SK-N-SH treated with all-trans-retinoic acid at 6 μM for 48 hours (cell line): ENCODE measurements around the gene ADCY1.

ENCODE experiments used
- ATAC-seq: fragments of 200-7000 bp; cut with Tn5 transposase; 3 replicates; pipeline ENCODE4 v1.9.1; 2020; ENCODE audit warnings: mild to moderate bottlenecking, moderate library complexity
- ARNTL ChIP-seq: fragments of 450-650 bp; formaldehyde crosslinking; IDR thresholded peaks from 2 replicates; pipeline ENCODE4 v1.5.0; 2020; ENCODE audit warnings: low read depth, mild to moderate bottlenecking, moderate library complexity, borderline replicate concordance
- BACH2 ChIP-seq: fragments of 250-450 bp; sonication (Bioruptor Pico); IDR thresholded peaks from 2 replicates; pipeline ENCODE4 v1.9.0; 2021; ENCODE audit warnings: mild to moderate bottlenecking, borderline replicate concordance
- CSDC2 ChIP-seq: fragments of 250-450 bp; sonication (Bioruptor Pico); IDR thresholded peaks from 2 replicates; pipeline ENCODE4 v1.5.0; 2020; ENCODE audit warnings: mild to moderate bottlenecking, moderate library complexity
- ESRRG ChIP-seq: fragments of 250-450 bp; sonication (Bioruptor Pico); IDR thresholded peaks from 2 replicates; pipeline ENCODE4 v1.6.1; 2021; ENCODE audit warnings: mild to moderate bottlenecking
- GLIS3 ChIP-seq: fragments of 250-450 bp; sonication (Bioruptor Pico); IDR thresholded peaks from 2 replicates; pipeline ENCODE4 v1.5.0; 2020; ENCODE audit warnings: mild to moderate bottlenecking, moderate library complexity
- ISL1 ChIP-seq: fragments of 250-450 bp; sonication (Bioruptor Pico); IDR thresholded peaks from 2 replicates; pipeline ENCODE4 v2.1.2; 2022; ENCODE audit warnings: mild to moderate bottlenecking, moderate library complexity
- OSR1 ChIP-seq: fragments of 250-450 bp; sonication (Bioruptor Pico); IDR thresholded peaks from 2 replicates; pipeline ENCODE4 v1.8.0; 2022; ENCODE audit warnings: moderate library complexity, mild to moderate bottlenecking, inconsistent platforms
- PPARA ChIP-seq: fragments of 250-450 bp; sonication (Bioruptor Pico); IDR thresholded peaks from 2 replicates; pipeline ENCODE4 v1.5.0; 2020; ENCODE audit warnings: mild to moderate bottlenecking, borderline replicate concordance
- RARB ChIP-seq: fragments of 250-450 bp; sonication (Bioruptor Pico); IDR thresholded peaks from 2 replicates; pipeline ENCODE4 v1.8.0; 2021; ENCODE audit warnings: mild to moderate bottlenecking, moderate library complexity
- SNAI2 ChIP-seq: fragments of 250-450 bp; sonication (Bioruptor Pico); IDR thresholded peaks from 2 replicates; pipeline ENCODE4 v1.5.0; 2020; ENCODE audit warnings: mild to moderate bottlenecking, moderate library complexity
- TCF4 ChIP-seq: fragments of 250-450 bp; sonication (Bioruptor Pico); IDR thresholded peaks from 2 replicates; pipeline ENCODE4 v1.8.0; 2021; ENCODE audit warnings: mild to moderate bottlenecking, moderate library complexity, borderline replicate concordance
- TOX ChIP-seq: fragments of 250-450 bp; sonication (Bioruptor Pico); IDR thresholded peaks from 2 replicates; pipeline ENCODE4 v1.8.0; 2021; ENCODE audit warnings: mild to moderate bottlenecking, moderate library complexity, borderline replicate concordance
- TSHZ2 ChIP-seq: fragments of 250-450 bp; sonication (Bioruptor Pico); IDR thresholded peaks from 2 replicates; pipeline ENCODE4 v1.5.0; 2020; ENCODE audit warnings: mild to moderate bottlenecking, moderate library complexity
- ZC3H10 ChIP-seq: fragments of 250-450 bp; sonication (Bioruptor Pico); IDR thresholded peaks from 2 replicates; pipeline ENCODE4 v1.5.1; 2021; ENCODE audit warnings: mild to moderate bottlenecking, moderate library complexity
- ZFP3 ChIP-seq: fragments of 250-450 bp; sonication (Bioruptor Pico); IDR thresholded peaks from 2 replicates; pipeline ENCODE4 v1.5.0; 2020; ENCODE audit warnings: mild to moderate bottlenecking, moderate library complexity
- ZFP30 ChIP-seq: fragments of 450-650 bp; formaldehyde crosslinking; IDR thresholded peaks from 2 replicates; pipeline ENCODE4 v1.5.0; 2022; ENCODE audit warnings: mild to moderate bottlenecking, moderate library complexity
- ZNF565 ChIP-seq: fragments of 450-650 bp; formaldehyde crosslinking; conservative IDR thresholded peaks from 2 replicates; pipeline ENCODE4 v1.5.0; 2020; ENCODE audit warnings: low read depth, mild to moderate bottlenecking, moderate library complexity
- ZNF8 ChIP-seq: fragments of 450-650 bp; formaldehyde crosslinking; IDR thresholded peaks from 2 replicates; pipeline ENCODE4 v1.5.0; 2020; ENCODE audit warnings: mild to moderate bottlenecking, moderate library complexity
- TF ChIP-seq, protein P1 (sequence below): fragments of 250-450 bp; sonication (Bioruptor Pico); IDR thresholded peaks from 2 replicates; pipeline ENCODE4 v1.5.1; 2021; ENCODE audit warnings: mild to moderate bottlenecking, moderate library complexity
- TF ChIP-seq, protein P2 (sequence below): fragments of 250-450 bp; sonication (Bioruptor Pico); IDR thresholded peaks from 2 replicates; pipeline ENCODE4 v1.5.1; 2020; ENCODE audit warnings: low read depth, mild to moderate bottlenecking, moderate library complexity
- TF ChIP-seq, protein P3 (sequence below): fragments of 250-450 bp; sonication (Bioruptor Pico); IDR thresholded peaks from 2 replicates; pipeline ENCODE4 v1.8.0; 2020; ENCODE audit warnings: mild to moderate bottlenecking, moderate library complexity, borderline replicate concordance

Gene ADCY1

DNA sequence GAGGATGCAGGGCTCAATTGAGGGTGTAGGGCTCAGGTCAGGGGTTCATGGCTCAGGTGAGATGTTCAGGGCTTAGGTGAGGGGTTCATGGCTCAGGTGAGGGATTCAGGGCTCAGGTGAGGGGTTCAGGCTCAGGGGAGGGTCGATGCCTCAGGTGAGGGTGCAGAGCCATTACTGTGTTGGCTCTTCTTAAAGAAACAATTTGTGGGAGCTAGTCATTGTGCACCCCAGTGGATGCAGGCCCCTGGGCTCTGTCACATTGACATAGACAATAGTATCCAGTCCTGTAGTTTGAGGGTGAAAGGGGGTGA lies 86.7 kb downstream of the ADCY1 start (continued):
- TF ChIP-seq, protein P1, sequence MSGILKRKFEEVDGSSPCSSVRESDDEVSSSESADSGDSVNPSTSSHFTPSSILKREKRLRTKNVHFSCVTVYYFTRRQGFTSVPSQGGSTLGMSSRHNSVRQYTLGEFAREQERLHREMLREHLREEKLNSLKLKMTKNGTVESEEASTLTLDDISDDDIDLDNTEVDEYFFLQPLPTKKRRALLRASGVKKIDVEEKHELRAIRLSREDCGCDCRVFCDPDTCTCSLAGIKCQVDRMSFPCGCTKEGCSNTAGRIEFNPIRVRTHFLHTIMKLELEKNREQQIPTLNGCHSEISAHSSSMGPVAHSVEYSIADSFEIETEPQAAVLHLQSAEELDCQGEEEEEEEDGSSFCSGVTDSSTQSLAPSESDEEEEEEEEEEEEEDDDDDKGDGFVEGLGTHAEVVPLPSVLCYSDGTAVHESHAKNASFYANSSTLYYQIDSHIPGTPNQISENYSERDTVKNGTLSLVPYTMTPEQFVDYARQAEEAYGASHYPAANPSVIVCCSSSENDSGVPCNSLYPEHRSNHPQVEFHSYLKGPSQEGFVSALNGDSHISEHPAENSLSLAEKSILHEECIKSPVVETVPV (CRISPR knock-in tag): no peak
- TF ChIP-seq ZNF8 (CRISPR knock-in tag): no peak

- no peak for ATAC-seq
- no peak for TF ChIP-seq CSDC2
- no peak for TF ChIP-seq ZFP3 (CRISPR knock-in tag)
- TF ChIP-seq ZC3H10: no peak
- TF ChIP-seq TSHZ2 (CRISPR knock-in tag): no peak
- TF ChIP-seq ZNF8 (CRISPR knock-in tag): no peak
- no peak for TF ChIP-seq ARNTL
Observed at GRCh38 chr7:45661302-45661995, 87.3 kb downstream of the ADCY1 start.

GRCh38 chr7:45662018-45662417 lies 87.8 kb downstream of the ADCY1 start:
- no peak for TF ChIP-seq BACH2
- no peak for TF ChIP-seq SNAI2 (CRISPR knock-in tag)
- TF ChIP-seq, protein P2, sequence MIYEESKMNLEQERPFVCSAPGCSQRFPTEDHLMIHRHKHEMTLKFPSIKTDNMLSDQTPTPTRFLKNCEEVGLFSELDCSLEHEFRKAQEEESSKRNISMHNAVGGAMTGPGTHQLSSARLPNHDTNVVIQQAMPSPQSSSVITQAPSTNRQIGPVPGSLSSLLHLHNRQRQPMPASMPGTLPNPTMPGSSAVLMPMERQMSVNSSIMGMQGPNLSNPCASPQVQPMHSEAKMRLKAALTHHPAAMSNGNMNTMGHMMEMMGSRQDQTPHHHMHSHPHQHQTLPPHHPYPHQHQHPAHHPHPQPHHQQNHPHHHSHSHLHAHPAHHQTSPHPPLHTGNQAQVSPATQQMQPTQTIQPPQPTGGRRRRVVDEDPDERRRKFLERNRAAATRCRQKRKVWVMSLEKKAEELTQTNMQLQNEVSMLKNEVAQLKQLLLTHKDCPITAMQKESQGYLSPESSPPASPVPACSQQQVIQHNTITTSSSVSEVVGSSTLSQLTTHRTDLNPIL: no peak
- TF ChIP-seq, protein P1 (CRISPR knock-in tag): no peak
- TF ChIP-seq ZNF565 (CRISPR knock-in tag): no peak
- TF ChIP-seq CSDC2: no peak
- TF ChIP-seq, protein P3, sequence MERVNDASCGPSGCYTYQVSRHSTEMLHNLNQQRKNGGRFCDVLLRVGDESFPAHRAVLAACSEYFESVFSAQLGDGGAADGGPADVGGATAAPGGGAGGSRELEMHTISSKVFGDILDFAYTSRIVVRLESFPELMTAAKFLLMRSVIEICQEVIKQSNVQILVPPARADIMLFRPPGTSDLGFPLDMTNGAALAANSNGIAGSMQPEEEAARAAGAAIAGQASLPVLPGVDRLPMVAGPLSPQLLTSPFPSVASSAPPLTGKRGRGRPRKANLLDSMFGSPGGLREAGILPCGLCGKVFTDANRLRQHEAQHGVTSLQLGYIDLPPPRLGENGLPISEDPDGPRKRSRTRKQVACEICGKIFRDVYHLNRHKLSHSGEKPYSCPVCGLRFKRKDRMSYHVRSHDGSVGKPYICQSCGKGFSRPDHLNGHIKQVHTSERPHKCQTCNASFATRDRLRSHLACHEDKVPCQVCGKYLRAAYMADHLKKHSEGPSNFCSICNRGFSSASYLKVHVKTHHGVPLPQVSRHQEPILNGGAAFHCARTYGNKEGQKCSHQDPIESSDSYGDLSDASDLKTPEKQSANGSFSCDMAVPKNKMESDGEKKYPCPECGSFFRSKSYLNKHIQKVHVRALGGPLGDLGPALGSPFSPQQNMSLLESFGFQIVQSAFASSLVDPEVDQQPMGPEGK: no peak
- no peak for TF ChIP-seq TCF4 (CRISPR knock-in tag)
- TF ChIP-seq ESRRG (CRISPR knock-in tag): no peak
- TF ChIP-seq ZC3H10: no peak
- no peak for TF ChIP-seq GLIS3 (CRISPR knock-in tag)
- TF ChIP-seq TSHZ2 (CRISPR knock-in tag): no peak
- TF ChIP-seq ZFP30 (CRISPR knock-in tag): no peak
- TF ChIP-seq TOX (CRISPR knock-in tag): no peak
- TF ChIP-seq OSR1 (CRISPR knock-in tag): no peak
- TF ChIP-seq ISL1 (CRISPR knock-in tag): no peak
- TF ChIP-seq RARB (CRISPR knock-in tag): no peak
- no peak for TF ChIP-seq PPARA (CRISPR knock-in tag)
- no peak for TF ChIP-seq ARNTL
- TF ChIP-seq ZFP3 (CRISPR knock-in tag): no peak
- ATAC-seq: no peak
